DMS79 (cell line): ENCODE measurements around the gene RILP.

Source experiments
- DNase-seq: peaks from one replicate; lab custom pipeline; 2025; lab: John Stamatoyannopoulos, UW

Gene RILP

GRCh38 chr17:1629504-1630310, 20.0 kb downstream of the RILP start:
- peak; percentile 3 for DNase-seq

- DNase-seq = peak; percentile 73
Measured at GRCh38 chr17:1628856-1629503, 20.7 kb downstream of the RILP start.

- peak; percentile 42 for DNase-seq
Measured at GRCh38 chr17:1627982-1628855, 21.4 kb downstream of the RILP start, which contains the start of gene SLC43A2. TSS of gene SLC43A2 (minus strand) at chr17:1628834. CDS start at chr17:1627874, 960 bp downstream.

- DNase-seq = no peak
Measured at GRCh38 chr17:1627182-1627981, 22.3 kb downstream of the RILP start.

GRCh38 chr17:1626333-1626732, 23.3 kb downstream of the RILP start:
- DNase-seq = no peak

- no peak for DNase-seq
Measured at GRCh38 chr17:1625581-1625980, 24.1 kb downstream of the RILP start.

GRCh38 chr17:1625053-1625452, 24.6 kb downstream of the RILP start:
- DNase-seq = no peak

GRCh38 chr17:1624650-1625049, 25.0 kb downstream of the RILP start:
- DNase-seq = no peak

- DNase-seq = no peak
Measured at GRCh38 chr17:1623057-1623630, 26.5 kb downstream of the RILP start.

GRCh38 chr17:1621273-1621954, 28.3 kb downstream of the RILP start:
- DNase-seq = no peak

- no peak for DNase-seq
Measured at GRCh38 chr17:1620486-1620885, 29.2 kb downstream of the RILP start.

GRCh38 chr17:1617620-1618174, 32.0 kb downstream of the RILP start:
- no peak for DNase-seq

GRCh38 chr17:1616101-1616500, 33.6 kb downstream of the RILP start:
- no peak for DNase-seq

GRCh38 chr17:1612400-1612799, 37.3 kb downstream of the RILP start:
- no peak for DNase-seq

GRCh38 chr17:1611715-1612114, 38.0 kb downstream of the RILP start:
- no peak for DNase-seq

- no peak for DNase-seq
Measured at GRCh38 chr17:1608676-1609075, 41.0 kb downstream of the RILP start.

GRCh38 chr17:1607971-1608320, 41.7 kb downstream of the RILP start:
- no peak for DNase-seq

GRCh38 chr17:1606352-1606985, 43.2 kb downstream of the RILP start:
- no peak for DNase-seq

- DNase-seq = no peak
Measured at GRCh38 chr17:1605681-1606351, 43.9 kb downstream of the RILP start.
